ENCODE measurements around the gene IPO9.

- no peak for TF ChIP-seq CTCF (IDR thresholded peaks at IDR 0.05)
- TF ChIP-seq POLR2A (IDR thresholded peaks at IDR 0.05): no peak
These were observed 74.2 kb downstream of the IPO9 start for GRCh38 chr1:201903135-201903534.

All from Peyer's patch (tissue), 4 donors.